ENCODE results near the gene DLL3.

DNA sequence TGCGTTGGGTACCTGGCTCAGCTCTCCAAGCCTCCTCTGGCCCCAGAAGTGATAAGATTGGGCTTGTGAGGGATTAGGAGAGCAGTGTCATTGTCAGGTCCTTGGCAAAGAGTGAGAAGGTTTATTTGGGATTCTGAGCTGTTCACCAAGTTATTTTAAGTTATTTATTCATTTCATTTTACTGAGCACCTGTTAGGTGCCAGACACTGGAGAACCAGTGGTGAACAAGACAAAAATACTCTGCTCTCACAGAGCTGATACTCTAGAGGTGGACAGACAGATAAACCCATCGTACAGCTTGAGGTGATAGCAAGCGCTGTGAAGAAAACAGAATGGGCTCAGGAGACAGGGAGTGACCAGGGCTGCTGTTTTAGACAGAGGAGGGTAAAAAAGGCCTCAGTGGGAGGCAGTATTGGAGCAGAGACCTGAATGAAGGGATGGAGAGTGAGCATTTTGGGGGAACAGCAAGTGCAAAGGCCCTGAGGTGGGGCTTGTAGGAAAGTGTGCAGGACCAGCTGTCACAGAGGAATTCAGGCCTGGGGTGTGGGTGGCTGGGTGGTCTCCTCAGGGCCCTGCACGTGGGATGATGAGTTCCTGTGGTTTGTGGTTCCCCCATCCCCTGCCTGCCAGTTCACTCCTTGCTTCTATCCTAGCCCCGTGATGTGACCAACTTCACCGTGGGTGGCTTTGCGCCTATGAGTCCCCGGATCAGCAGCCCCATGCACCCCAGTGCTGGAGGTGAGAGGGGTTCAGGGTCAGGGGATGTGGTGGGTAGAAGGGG, 26.8 kb upstream of the DLL3 start:
- TF ChIP-seq POLR2A (IDR thresholded peaks at IDR 0.05; ENCODE audit: borderline replicate concordance, extremely low read depth, insufficient read depth, insufficient read length): no peak
- TF ChIP-seq, protein P1, sequence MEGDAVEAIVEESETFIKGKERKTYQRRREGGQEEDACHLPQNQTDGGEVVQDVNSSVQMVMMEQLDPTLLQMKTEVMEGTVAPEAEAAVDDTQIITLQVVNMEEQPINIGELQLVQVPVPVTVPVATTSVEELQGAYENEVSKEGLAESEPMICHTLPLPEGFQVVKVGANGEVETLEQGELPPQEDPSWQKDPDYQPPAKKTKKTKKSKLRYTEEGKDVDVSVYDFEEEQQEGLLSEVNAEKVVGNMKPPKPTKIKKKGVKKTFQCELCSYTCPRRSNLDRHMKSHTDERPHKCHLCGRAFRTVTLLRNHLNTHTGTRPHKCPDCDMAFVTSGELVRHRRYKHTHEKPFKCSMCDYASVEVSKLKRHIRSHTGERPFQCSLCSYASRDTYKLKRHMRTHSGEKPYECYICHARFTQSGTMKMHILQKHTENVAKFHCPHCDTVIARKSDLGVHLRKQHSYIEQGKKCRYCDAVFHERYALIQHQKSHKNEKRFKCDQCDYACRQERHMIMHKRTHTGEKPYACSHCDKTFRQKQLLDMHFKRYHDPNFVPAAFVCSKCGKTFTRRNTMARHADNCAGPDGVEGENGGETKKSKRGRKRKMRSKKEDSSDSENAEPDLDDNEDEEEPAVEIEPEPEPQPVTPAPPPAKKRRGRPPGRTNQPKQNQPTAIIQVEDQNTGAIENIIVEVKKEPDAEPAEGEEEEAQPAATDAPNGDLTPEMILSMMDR (IDR thresholded peaks at IDR 0.05 in 2 of 3, conservative IDR thresholded peaks at IDR 0.05 in 1 of 3; ENCODE audit: borderline replicate concordance in 1 of 3, insufficient read depth in 1 of 3, low read depth in 2 of 3, low read length in 2 of 3): no peak
- TF ChIP-seq EZH2 (IDR thresholded peaks at IDR 0.05): no peak
- no peak for TF ChIP-seq CEBPB (IDR thresholded peaks at IDR 0.05; ENCODE audit: low read depth)
- TF ChIP-seq EZH2phosphoT487 (IDR thresholded peaks at IDR 0.05; ENCODE audit: borderline replicate concordance): no peak
- TF ChIP-seq POLR2AphosphoS5 (IDR thresholded peaks at IDR 0.05; ENCODE audit: low read depth, low read length): no peak
- no peak for TF ChIP-seq SRF (IDR thresholded peaks at IDR 0.05; ENCODE audit: low read depth)
- no peak for TF ChIP-seq FOSL1 (IDR thresholded peaks at IDR 0.05; ENCODE audit: low read depth)
- TF ChIP-seq SIN3A (IDR thresholded peaks at IDR 0.05; ENCODE audit: low read depth): no peak
- TF ChIP-seq, protein P2, sequence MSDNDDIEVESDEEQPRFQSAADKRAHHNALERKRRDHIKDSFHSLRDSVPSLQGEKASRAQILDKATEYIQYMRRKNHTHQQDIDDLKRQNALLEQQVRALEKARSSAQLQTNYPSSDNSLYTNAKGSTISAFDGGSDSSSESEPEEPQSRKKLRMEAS (IDR thresholded peaks at IDR 0.05): no peak
- TF ChIP-seq, protein P3, sequence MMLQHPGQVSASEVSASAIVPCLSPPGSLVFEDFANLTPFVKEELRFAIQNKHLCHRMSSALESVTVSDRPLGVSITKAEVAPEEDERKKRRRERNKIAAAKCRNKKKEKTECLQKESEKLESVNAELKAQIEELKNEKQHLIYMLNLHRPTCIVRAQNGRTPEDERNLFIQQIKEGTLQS (IDR thresholded peaks at IDR 0.05): no peak
- no peak for TF ChIP-seq YY1 (IDR thresholded peaks at IDR 0.05; ENCODE audit: extremely low read depth, insufficient replicate concordance, low read depth, low read length)

Measured in HCT116 (cell line).